ENCODE measurements around the gene CORO6. TPM values are rescaled to one million over a fixed set of nuclear protein-coding genes. Genes with fewer than 3 reads are reported as not detected.

CORO6 gene
- total and polyA plus RNA-seq, 10 of the 15 experiments (the other 5 are each of a cell fraction or from before 2014, with no cell fraction given), result 0.26 to 5.0 (median 1.7) TPM; not detected in 1

DNA sequence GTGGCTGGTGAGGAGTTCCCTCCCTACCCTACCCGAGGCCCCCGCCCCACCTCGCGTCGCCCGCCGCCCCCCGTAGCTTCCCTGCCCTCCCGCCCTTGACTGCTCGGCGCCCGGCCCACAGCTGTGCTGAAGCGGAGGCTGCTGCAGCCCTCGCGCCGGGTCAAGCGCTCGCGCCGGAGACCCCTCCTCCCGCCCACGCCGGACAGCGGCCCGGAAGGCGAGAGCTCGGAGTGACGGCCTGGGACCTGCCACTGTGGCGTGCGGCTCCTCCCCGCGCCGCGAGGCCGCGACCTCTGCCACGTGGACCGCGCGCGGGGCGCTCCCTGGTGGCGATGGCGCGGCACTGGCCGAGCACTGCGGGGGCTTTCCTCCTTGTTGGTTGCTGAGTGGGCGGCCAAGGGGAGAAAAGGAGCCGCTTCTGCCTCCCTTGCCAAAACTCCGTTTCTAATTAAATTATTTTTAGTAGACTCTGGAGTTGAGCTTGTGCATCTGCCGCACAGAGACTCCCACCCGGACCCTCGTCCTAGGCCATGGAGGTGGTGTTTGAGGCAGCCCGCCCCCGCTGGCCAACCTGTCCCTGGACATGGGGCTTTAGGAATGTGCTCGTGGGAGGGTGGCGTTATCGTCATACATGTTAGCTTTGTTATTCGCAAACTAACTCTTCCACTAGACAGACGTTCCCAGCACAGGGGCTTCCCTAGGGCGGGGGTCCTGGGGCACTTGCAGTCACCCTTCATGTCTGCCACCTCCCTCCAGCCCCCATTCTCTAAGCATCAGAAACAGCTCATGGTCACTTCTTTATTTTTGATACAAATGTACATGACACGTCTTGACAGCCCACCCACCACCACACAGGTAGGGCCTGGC lies 49.8 kb downstream of the CORO6 start (continued):
- TF ChIP-seq, protein P1, sequence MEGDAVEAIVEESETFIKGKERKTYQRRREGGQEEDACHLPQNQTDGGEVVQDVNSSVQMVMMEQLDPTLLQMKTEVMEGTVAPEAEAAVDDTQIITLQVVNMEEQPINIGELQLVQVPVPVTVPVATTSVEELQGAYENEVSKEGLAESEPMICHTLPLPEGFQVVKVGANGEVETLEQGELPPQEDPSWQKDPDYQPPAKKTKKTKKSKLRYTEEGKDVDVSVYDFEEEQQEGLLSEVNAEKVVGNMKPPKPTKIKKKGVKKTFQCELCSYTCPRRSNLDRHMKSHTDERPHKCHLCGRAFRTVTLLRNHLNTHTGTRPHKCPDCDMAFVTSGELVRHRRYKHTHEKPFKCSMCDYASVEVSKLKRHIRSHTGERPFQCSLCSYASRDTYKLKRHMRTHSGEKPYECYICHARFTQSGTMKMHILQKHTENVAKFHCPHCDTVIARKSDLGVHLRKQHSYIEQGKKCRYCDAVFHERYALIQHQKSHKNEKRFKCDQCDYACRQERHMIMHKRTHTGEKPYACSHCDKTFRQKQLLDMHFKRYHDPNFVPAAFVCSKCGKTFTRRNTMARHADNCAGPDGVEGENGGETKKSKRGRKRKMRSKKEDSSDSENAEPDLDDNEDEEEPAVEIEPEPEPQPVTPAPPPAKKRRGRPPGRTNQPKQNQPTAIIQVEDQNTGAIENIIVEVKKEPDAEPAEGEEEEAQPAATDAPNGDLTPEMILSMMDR (IDR thresholded peaks at IDR 0.05 in 2 of 3, conservative IDR thresholded peaks at IDR 0.05 in 1 of 3; ENCODE audit: control insufficient read depth in 2 of 3, extremely low read depth in 1 of 3, insufficient read depth in 1 of 3, low read depth in 3 of 3, low read length in 3 of 3), result peak; percentile 50 to 75 (median 75)
- TF ChIP-seq BACH1 (IDR thresholded peaks at IDR 0.05; ENCODE audit: borderline replicate concordance) (peak; percentile 76), MXI1 (IDR thresholded peaks at IDR 0.05; ENCODE audit: low read depth, low read length) (peak; percentile 57), NFXL1 (IDR thresholded peaks at IDR 0.05; ENCODE audit: borderline replicate concordance) (no peak), NFYB (IDR thresholded peaks at IDR 0.05; ENCODE audit: insufficient read depth, low read depth, low read length) (no peak), RAD21 (IDR thresholded peaks at IDR 0.05; ENCODE audit: insufficient read depth, low read depth, low read length) (peak; percentile 40), SP1 (IDR thresholded peaks at IDR 0.05; ENCODE audit: low read depth, low read length) (peak; percentile 16), BHLHE40 (IDR thresholded peaks at IDR 0.05; ENCODE audit: borderline replicate concordance in 1 of 2, low read depth in 2 of 2, low read length in 1 of 2) (peak in 1 of 2 experiments; percentile 87; a peak in 2 of 4 replicates), SMC3 (IDR thresholded peaks at IDR 0.05; ENCODE audit: borderline replicate concordance, low read length) (peak; percentile 25; the same call in 1 of the 2 replicates), YY1 (IDR thresholded peaks at IDR 0.05; ENCODE audit: low read depth, low read length) (0 out of 2 replicates have a peak, but pooled peaks have one; percentile 49), KDM1A (IDR thresholded peaks at IDR 0.05; ENCODE audit: borderline replicate concordance) (no peak), CHD2 (IDR thresholded peaks at IDR 0.05; ENCODE audit: borderline replicate concordance, low read depth, low read length) (0 out of 2 replicates have a peak, but pooled peaks have one; percentile 28), GATAD2B (conservative IDR thresholded peaks at IDR 0.05; ENCODE audit: low read depth) (0 out of 2 replicates have a peak, but pooled peaks have one; percentile 53), NR2F1 (conservative IDR thresholded peaks at IDR 0.05) (peak; percentile 100), CBFB (IDR thresholded peaks at IDR 0.05; ENCODE audit: low read depth) (no peak), SMARCA5 (IDR thresholded peaks at IDR 0.05) (peak; percentile 71; the same call in 1 of the 2 replicates), RUNX3 (IDR thresholded peaks at IDR 0.05; ENCODE audit: low read length) (0 out of 2 replicates have a peak, but pooled peaks have one; percentile 9), WRNIP1 (IDR thresholded peaks at IDR 0.05; ENCODE audit: borderline replicate concordance, low read depth, low read length) (no peak)
- TF ChIP-seq, protein P2, sequence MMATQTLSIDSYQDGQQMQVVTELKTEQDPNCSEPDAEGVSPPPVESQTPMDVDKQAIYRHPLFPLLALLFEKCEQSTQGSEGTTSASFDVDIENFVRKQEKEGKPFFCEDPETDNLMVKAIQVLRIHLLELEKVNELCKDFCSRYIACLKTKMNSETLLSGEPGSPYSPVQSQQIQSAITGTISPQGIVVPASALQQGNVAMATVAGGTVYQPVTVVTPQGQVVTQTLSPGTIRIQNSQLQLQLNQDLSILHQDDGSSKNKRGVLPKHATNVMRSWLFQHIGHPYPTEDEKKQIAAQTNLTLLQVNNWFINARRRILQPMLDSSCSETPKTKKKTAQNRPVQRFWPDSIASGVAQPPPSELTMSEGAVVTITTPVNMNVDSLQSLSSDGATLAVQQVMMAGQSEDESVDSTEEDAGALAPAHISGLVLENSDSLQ (IDR thresholded peaks at IDR 0.05), result peak; percentile 74
- TF ChIP-seq, protein P3, sequence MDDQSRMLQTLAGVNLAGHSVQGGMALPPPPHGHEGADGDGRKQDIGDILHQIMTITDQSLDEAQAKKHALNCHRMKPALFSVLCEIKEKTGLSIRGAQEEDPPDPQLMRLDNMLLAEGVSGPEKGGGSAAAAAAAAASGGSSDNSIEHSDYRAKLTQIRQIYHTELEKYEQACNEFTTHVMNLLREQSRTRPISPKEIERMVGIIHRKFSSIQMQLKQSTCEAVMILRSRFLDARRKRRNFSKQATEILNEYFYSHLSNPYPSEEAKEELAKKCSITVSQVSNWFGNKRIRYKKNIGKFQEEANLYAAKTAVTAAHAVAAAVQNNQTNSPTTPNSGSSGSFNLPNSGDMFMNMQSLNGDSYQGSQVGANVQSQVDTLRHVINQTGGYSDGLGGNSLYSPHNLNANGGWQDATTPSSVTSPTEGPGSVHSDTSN (IDR thresholded peaks at IDR 0.05; ENCODE audit: insufficient replicate concordance, low read depth, low read length), result peak; percentile 67
- TF ChIP-seq, protein P4, sequence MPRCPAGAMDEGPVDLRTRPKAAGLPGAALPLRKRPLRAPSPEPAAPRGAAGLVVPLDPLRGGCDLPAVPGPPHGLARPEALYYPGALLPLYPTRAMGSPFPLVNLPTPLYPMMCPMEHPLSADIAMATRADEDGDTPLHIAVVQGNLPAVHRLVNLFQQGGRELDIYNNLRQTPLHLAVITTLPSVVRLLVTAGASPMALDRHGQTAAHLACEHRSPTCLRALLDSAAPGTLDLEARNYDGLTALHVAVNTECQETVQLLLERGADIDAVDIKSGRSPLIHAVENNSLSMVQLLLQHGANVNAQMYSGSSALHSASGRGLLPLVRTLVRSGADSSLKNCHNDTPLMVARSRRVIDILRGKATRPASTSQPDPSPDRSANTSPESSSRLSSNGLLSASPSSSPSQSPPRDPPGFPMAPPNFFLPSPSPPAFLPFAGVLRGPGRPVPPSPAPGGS (IDR thresholded peaks at IDR 0.05; ENCODE audit: borderline replicate concordance, insufficient read depth, low read depth, low read length, poor library complexity, severe bottlenecking), result no peak
- TF ChIP-seq, protein P5, sequence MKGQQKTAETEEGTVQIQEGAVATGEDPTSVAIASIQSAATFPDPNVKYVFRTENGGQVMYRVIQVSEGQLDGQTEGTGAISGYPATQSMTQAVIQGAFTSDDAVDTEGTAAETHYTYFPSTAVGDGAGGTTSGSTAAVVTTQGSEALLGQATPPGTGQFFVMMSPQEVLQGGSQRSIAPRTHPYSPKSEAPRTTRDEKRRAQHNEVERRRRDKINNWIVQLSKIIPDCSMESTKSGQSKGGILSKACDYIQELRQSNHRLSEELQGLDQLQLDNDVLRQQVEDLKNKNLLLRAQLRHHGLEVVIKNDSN (IDR thresholded peaks at IDR 0.05; ENCODE audit: borderline replicate concordance, extremely low read length, insufficient read depth, low read depth, low read length), result peak; percentile 50
